Ishikawa (cell line): ENCODE data around the gene PPP4R1.

ENCODE experiments used
- EP300 ChIP-seq: IDR thresholded peaks from 2 replicates; pipeline ENCODE4 v1.6.1; 2012; ENCODE audit warnings: borderline replicate concordance
- FOXM1 ChIP-seq: IDR thresholded peaks from 2 replicates; pipeline ENCODE4 v1.6.1; 2012; ENCODE audit warnings: low read depth, borderline replicate concordance
- NFIC ChIP-seq: IDR thresholded peaks from 2 replicates; pipeline ENCODE4 v1.6.1; 2012
- TAF1 ChIP-seq: IDR thresholded peaks from 2 replicates; pipeline ENCODE4 v1.6.1; 2012; ENCODE audit warnings: low read depth, mild to moderate bottlenecking
- USF1 ChIP-seq: IDR thresholded peaks from 2 replicates; pipeline ENCODE4 v1.6.1; 2012
- TF ChIP-seq, protein P1 (sequence below): IDR thresholded peaks from 2 replicates; pipeline ENCODE4 v1.6.1; 2012

- no peak for TF ChIP-seq EP300
- TF ChIP-seq TAF1 = no peak
- TF ChIP-seq NFIC = no peak
- TF ChIP-seq, protein P1, sequence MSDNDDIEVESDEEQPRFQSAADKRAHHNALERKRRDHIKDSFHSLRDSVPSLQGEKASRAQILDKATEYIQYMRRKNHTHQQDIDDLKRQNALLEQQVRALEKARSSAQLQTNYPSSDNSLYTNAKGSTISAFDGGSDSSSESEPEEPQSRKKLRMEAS = no peak
- no peak for TF ChIP-seq FOXM1
- no peak for TF ChIP-seq USF1
Measured at GRCh38 chr18:9608728-9609127, 5.6 kb downstream of the PPP4R1 start.
